ENCODE measurements around the gene PFN3. TPM values are rescaled to one million over a fixed set of nuclear protein-coding genes. Genes with fewer than 3 reads are reported as not detected.

PFN3 gene
- total and polyA plus RNA-seq, 8 donors: not detected

DNA sequence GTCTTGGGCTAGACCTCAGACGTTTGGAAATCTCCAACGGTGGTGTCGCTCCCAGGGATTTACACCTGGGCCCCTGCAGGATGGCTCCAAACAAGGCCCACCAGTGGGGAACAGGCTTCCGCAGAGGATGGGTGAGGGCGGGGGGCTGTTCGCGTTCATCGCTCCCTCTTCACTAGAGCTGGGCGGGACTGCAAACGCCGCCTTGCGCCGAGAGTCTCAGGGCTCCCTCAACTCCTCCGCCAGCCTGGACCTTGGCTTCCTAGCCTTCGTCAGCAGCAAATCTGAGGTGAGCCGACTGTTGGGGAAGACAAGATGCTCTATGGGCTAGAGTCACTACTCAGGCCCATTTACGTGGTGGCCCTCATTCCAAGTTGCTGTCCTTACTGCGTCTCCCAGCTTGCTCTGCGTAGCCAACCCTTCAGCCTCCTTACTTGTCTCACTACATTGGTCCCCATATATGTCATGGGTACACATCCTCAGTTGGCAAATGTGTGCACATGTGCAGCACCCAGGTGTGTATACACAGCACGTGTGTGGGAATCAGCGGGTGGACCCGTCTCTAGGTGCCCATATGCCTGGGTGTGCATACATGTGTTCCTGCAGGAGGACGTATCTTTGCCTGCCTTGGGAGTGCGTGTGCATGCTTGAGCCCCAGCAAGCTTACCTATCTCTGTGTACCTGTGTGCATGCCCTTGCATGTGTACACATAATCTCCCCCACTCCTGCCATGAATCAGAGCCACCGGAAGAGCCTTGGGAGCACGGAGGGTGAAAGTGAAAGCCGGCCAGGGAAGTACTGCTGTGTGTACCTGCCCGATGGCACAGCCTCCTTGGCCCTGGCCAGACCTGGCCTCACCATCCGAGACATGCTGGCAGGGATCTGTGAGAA is 32.2 kb downstream of the PFN3 start:
- Histone ChIP-seq H3K4me1 (peaks cover 59 to 94% (median 72%) of the 10 kb centered on the region in 4 donors), H3K9me3 (no peaks in the 10 kb centered on the region), H3K36me3 (peaks cover 0 to 9% (median 2%) of the 10 kb centered on the region in 4 donors), H3K27ac (peak overlapping the region in 1 of 5 donors; percentile 43), H3K4me3 (peak overlapping the region in 2 of 4 donors; percentile 44 to 53), H3K27me3 (no peaks in the 10 kb centered on the region)
- DNase-seq: peak in 1 of 2 donors; percentile 48
- WGBS, 5 donors: 84 to 90% (median 85%) methylated on average over 28 to 29 of the region's 29 CpGs
- no peak for TF ChIP-seq POLR2AphosphoS5 (IDR thresholded peaks at IDR 0.05)
- no peak for TF ChIP-seq POLR2A (IDR thresholded peaks at IDR 0.05)
- intact Hi-C loops (cut with DNase I; ENCODE audit: low total_unique reads): no loop called here

DNA sequence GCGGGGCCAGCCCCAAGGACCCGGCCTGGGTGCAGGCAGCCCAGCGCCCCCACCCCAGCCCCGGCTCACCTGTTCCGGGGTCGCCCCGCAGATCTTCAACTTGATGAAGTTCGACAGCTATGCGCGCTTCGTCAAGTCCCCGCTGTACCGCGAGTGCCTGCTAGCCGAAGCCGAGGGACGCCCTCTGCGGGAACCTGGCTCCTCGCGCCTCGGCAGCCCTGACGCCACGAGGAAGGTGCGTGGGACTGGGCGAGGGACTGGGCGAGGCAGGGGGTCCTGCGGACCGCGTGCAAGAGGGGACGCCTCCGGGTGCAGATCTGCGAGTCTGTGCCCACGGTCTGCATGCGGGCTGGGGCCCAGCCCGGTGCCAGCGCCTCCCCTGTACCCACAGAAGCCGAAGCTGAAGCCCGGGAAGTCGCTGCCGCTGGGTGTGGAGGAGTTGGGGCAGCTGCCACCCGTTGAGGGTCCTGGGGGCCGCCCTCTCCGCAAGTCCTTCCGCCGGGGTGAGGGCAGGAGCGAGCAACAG is 33.1 kb downstream of the PFN3 start:
- intact Hi-C loops (cut with DNase I; ENCODE audit: low total_unique reads): no loop called here
- TF ChIP-seq POLR2A (IDR thresholded peaks at IDR 0.05) (no peak), EP300 (IDR thresholded peaks at IDR 0.05) (no peak), POLR2AphosphoS5 (IDR thresholded peaks at IDR 0.05) (no peak)
- TF ChIP-seq, protein P1, sequence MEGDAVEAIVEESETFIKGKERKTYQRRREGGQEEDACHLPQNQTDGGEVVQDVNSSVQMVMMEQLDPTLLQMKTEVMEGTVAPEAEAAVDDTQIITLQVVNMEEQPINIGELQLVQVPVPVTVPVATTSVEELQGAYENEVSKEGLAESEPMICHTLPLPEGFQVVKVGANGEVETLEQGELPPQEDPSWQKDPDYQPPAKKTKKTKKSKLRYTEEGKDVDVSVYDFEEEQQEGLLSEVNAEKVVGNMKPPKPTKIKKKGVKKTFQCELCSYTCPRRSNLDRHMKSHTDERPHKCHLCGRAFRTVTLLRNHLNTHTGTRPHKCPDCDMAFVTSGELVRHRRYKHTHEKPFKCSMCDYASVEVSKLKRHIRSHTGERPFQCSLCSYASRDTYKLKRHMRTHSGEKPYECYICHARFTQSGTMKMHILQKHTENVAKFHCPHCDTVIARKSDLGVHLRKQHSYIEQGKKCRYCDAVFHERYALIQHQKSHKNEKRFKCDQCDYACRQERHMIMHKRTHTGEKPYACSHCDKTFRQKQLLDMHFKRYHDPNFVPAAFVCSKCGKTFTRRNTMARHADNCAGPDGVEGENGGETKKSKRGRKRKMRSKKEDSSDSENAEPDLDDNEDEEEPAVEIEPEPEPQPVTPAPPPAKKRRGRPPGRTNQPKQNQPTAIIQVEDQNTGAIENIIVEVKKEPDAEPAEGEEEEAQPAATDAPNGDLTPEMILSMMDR (IDR thresholded peaks at IDR 0.05): no peak
- DNase-seq: no peak
- Histone ChIP-seq H3K9me3 (no peaks in the 10 kb centered on the region), H3K27ac (peak overlapping the region; percentile 56 to 92 (median 89)), H3K36me3 (peaks cover 0 to 9% (median 0%) of the 10 kb centered on the region in 4 donors), H3K4me1 (peaks cover 66 to 95% (median 79%) of the 10 kb centered on the region in 4 donors), H3K27me3 (no peaks in the 10 kb centered on the region), H3K4me3 (peak overlapping the region; percentile 44 to 53 (median 48))
- WGBS, 5 donors: 23 to 42% (median 30%) methylated on average over 19 to 46 of the region's 46 CpGs

DNA sequence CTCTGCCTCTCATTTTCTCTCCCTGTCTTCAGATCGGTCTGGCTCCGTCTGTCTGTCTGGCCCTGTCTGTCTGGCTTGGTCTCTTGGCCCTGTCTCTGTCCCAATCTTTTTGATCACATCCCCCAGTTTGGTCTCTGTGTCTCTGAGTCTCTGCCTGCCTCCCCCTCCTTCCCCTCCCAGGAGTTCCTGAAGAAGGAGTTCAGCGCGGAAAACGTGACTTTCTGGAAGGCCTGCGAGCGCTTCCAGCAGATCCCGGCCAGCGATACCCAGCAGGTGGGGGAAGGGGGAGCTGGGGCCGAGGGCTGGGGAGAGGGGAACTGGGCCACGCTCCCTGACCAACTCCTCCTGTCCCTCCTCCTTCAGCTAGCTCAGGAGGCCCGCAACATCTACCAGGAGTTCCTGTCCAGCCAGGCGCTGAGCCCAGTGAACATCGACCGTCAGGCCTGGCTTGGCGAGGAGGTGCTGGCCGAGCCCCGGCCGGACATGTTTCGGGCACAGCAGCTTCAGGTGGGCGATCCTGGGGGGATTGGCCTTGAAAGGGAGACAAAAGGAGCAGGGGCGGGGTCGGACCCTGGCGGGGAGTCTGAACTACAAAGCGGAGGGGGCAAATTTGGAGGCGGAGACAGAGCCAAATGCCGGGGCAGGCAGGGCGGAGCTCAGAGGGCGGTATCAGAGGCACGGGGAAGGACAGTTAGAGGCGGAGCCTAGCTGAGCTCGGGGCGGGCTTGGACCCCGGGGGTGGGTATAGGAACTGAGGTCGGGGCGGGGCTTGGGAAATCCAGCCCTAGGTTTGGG is 33.7 kb downstream of the PFN3 start:
- H3K27ac ChIP-seq: peak overlapping the region; percentile 83 to 92 (median 89)
- 18 to 41% (median 20%) methylated on average over 35 to 36 of the region's 36 CpGs for WGBS, 5 donors
- intact Hi-C loops (cut with DNase I; ENCODE audit: low total_unique reads): no loop called here

DNA sequence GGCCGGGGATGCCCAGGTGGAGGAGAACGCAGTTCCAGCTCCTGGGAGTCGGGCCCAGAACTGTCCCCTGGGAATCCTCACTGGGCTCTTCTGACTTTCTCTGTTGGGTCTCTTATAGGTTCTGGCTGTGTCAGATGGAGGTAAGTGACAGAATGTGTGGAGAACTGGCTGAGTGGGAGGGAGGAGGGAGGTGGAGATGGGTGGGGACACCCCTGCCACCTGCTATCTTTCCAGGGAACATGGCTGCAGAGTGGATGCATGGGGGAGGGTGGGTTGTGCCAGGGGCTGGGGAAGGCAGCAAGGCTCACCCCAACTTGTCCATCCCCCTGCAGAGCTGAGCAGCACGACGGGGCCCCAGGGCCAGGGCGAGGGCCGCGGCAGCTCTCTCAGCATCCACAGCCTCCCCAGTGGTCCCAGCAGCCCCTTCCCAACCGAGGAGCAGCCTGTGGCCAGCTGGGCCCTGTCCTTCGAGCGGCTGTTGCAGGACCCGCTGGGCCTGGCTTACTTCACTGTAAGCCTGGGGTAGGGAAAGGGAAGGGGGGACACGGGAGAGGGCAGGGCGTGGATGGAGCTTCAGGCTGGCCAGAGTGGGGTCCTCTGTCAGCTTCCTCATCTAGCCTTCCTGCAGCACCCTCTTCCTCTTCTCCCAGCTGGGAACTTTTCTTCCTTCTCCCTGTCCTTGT is 34.5 kb downstream of the PFN3 start:
- intact Hi-C loops (cut with DNase I; ENCODE audit: low total_unique reads): no loop called here
- no peak for DNase-seq
- Histone ChIP-seq H3K4me1 (peaks cover 59 to 95% (median 74%) of the 10 kb centered on the region in 4 donors), H3K36me3 (peaks cover 0 to 9% (median 0%) of the 10 kb centered on the region in 4 donors), H3K9me3 (no peaks in the 10 kb centered on the region), H3K4me3 (peak overlapping the region in 1 of 4 donors; percentile 45), H3K27me3 (no peaks in the 10 kb centered on the region), H3K27ac (peak overlapping the region; percentile 83 to 92 (median 89))
- TF ChIP-seq POLR2A (IDR thresholded peaks at IDR 0.05) (no peak), POLR2AphosphoS5 (IDR thresholded peaks at IDR 0.05) (no peak), EP300 (IDR thresholded peaks at IDR 0.05) (no peak)
- TF ChIP-seq, protein P1 (IDR thresholded peaks at IDR 0.05): no peak
- 67 to 85% (median 83%) methylated on average over 9 to 14 of the region's 14 CpGs for WGBS, 5 donors

More for the DNA sequence above, 33.7 kb downstream of the PFN3 start:
- Histone ChIP-seq H3K36me3 (peaks cover 0 to 9% (median 0%) of the 10 kb centered on the region in 4 donors), H3K27me3 (no peaks in the 10 kb centered on the region), H3K4me1 (peaks cover 66 to 95% (median 80%) of the 10 kb centered on the region in 4 donors), H3K4me3 (peak overlapping the region; percentile 44 to 53 (median 48)), H3K9me3 (no peaks in the 10 kb centered on the region)
- DNase-seq: peak; percentile 93 to 95
- TF ChIP-seq POLR2AphosphoS5 (IDR thresholded peaks at IDR 0.05) (peak; percentile 20 to 35 (median 26)), POLR2A (IDR thresholded peaks at IDR 0.05) (no peak), EP300 (IDR thresholded peaks at IDR 0.05) (no peak)
- TF ChIP-seq, protein P1 (IDR thresholded peaks at IDR 0.05): no peak

Data from stomach (tissue), 9 donors.